DMS53 (cell line): ENCODE data around the gene CTNNBL1.
"Not testable (repeated sequence)": the region's sequence is repeated elsewhere in the genome, so short reads cannot be mapped to it uniquely, and the experiment has no call there.

Source experiments
- DNase-seq: peaks from one replicate; lab custom pipeline; 2025; lab: John Stamatoyannopoulos, UW

Gene CTNNBL1

DNA sequence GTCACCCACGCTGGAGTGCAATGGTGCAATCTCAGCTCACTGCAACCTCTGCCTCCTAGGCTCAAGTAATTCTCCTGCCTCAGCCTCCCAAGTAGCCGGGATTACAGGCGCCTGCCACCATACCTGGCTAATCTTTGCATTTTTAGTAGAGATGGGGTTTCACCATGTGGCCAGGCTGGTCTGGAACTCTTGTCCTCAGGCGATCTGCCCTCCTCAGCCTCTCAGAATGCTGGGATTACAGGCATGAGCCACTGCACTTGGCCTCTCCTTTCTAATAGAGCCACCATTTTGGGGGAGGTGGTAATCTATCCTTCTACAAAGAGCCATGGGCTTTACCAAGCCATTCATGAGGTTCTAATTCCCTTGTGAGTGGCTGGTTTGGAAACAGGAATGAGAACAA, 14.1 kb upstream of the CTNNBL1 start:
- not testable (repeated sequence) for DNase-seq

GRCh38 chr20:37680420-37680819, 13.4 kb upstream of the CTNNBL1 start:
- peak; percentile 11 for DNase-seq

GRCh38 chr20:37681384-37682112, 12.3 kb upstream of the CTNNBL1 start:
- no peak for DNase-seq

- not testable (repeated sequence) for DNase-seq
Observed at GRCh38 chr20:37683146-37683545, 10.7 kb upstream of the CTNNBL1 start.

DNA sequence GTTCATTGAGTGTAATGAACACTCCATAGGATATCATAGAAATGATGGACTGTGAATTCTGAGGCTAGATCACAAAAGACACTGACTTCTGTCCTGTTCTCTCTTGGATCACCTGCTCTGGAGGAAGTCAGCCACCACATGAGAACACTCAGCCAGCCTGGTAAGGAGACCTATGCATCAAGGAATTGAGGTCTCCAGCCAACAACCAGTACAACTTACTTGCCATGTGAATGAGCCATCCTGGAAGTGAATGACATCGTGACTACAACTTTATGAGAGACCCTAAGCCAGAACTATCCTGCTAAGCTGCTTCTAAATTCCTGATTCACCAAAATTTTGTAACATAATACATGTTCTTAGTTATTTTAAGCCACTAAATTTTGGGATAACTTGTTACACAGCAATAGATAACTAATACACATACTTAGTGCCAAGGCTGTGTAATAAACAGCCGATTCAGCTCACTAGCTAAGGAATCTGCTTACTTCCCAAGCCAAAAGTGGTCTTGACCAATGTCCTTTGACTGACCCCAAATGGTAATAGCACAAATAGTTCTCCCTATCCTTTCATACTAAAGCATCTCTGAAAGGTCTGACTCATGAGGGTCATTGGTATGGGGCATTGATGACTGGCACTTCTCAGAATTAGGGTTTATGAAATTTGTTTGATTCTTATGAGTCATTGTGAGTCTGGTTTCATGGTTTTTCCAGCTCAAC, 6.9 kb upstream of the CTNNBL1 start:
- DNase-seq = no peak

- no peak for DNase-seq
Observed at GRCh38 chr20:37687478-37687805, 6.4 kb upstream of the CTNNBL1 start.

DNA sequence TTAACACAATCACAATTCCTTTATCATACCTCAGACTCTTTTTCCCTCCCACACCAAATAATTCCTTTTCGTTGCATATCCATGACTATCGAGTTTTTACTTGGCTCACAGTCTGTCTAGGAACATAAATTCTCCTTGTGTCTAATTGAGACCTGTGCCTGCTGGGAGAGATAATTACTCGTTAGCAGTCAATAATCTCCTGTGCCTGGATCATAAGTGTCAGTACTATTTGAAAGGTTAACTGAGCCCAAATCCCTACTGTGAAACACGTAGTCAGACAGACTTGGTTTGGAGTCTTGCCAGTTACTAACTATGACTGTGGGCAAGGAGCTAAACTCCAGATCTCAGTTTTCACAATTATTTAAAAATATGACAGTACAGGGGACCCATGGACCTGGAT, 5.7 kb upstream of the CTNNBL1 start:
- no peak for DNase-seq

- DNase-seq = no peak
Observed at GRCh38 chr20:37690626-37691369, 3.0 kb upstream of the CTNNBL1 start.

DNA sequence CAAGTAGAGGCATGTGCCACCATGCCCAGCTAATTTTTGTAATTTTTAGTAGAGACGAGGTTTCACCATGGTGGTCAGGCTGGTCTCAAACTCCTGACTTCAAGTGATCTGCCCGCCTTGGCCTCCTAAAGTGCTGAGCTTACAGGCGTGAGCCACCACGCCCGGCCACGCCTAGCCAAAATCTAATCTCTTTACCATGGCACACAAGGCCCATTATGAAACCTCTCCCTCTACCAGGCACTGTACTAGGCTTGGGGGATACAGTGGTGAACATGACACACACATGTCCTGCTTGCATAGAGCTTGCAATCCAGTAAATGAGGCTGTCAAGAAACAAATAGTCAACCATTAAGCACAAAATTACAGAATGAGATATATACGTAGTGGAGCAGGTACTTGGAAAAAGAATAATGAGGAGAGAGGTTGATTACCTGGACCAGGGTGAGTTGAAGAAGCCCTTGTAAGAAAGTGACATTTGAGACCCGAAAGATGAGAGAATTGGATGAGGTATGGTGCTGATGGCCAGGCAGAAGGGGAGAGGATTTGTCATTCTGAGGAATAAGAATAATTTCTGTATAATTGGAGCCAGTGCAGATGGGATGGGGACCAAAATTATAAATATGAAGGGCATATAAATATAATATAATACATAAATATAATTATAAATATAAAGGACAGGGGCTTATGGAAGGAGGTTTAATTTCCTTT, 1.2 kb upstream of the CTNNBL1 start:
- no peak for DNase-seq

GRCh38 chr20:37693242-37693634, 592 bp upstream of the CTNNBL1 start:
- peak; percentile 35 for DNase-seq

- no peak for DNase-seq
Observed at GRCh38 chr20:37695684-37696342, 2.0 kb downstream of the CTNNBL1 start.

- no peak for DNase-seq
Observed at GRCh38 chr20:37697314-37697713, 3.5 kb downstream of the CTNNBL1 start.

- no peak for DNase-seq
Observed at GRCh38 chr20:37699202-37699601, 5.4 kb downstream of the CTNNBL1 start.

- no peak for DNase-seq
Observed at GRCh38 chr20:37700301-37700700, 6.5 kb downstream of the CTNNBL1 start.

DNA sequence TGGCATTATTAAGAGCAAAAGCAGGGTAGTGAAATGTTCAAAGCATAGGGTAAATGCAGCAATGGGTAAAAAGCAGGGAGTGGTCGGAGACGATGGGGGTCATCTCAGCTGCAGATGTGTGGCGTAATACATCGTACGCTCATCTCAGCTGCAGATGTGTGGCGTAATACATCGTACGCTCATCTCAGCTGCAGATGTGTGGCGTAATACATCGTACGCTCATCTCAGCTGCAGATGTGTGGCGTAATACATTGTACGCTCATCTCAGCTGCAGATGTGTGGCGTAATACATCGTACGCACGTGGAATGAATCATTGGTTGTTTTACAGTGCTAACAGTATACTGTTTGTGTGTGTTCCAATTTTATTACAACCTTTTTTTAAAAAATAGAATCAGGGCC, 7.8 kb downstream of the CTNNBL1 start:
- DNase-seq = not testable (repeated sequence)

GRCh38 chr20:37702403-37703034, 8.7 kb downstream of the CTNNBL1 start:
- DNase-seq = no peak

GRCh38 chr20:37703035-37703845, 9.4 kb downstream of the CTNNBL1 start:
- no peak for DNase-seq

GRCh38 chr20:37704955-37705354, 11.1 kb downstream of the CTNNBL1 start:
- DNase-seq = no peak

DNA sequence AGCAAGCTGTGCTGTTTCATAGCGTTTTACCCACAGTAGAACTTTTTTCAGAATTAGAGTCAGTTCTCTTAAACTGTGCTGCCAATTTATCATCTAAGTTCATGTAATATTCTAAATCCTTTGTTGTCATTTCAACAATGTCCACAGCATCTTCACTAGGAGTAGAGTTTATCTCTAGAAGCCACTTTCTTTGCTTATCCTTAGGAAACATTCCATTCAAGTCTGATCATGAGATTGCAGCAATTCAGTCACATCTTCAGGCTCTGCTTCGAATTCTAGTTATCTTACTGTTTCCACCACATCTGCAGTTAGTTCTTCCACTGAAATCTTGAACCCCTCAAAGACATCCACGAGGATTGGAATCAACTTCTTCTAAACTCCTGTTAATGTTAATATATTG, 12.5 kb downstream of the CTNNBL1 start:
- DNase-seq = no peak

DNA sequence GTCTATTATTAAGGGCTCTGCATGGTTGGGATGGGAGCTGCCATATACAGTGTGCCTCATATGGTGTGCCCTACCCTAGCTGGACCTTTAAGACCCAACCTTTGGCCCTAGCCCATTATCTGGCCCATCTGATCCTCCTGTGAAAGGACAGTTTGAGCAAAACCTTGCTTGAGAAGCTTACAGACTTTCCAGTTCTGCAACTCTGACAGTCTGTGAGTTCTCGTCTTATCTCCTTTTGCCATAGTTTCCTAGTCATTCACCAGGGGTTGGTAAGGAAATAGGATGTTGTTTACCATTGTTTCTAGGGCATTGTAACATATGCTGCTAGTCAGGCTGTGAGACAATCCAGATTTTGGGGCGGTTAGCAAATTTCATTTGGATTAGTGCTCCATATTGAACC, 17.2 kb downstream of the CTNNBL1 start:
- no peak for DNase-seq
